Upper lobe of left lung (tissue), 6 donors: ENCODE measurements around the gene DDA1. TPM values are rescaled to one million over a fixed set of nuclear protein-coding genes. Genes with fewer than 3 reads are reported as not detected.

ENCODE experiments used
- ATAC-seq, 2 donors: fragments of 200-7000 bp; cut with Tn5 transposase; one replicate each; pipeline ENCODE4 v1.9.1; 2022; ENCODE audit warnings: mild to moderate bottlenecking in 2 of 2, moderate library complexity in 2 of 2; ENCODE audit not compliant: low FRiP score in 2 of 2
- DNase-seq, 2 donors: peaks; one replicate each; pipeline ENCODE4 v3.0.0-alpha.2; 2019 to 2020
- H3K27ac ChIP-seq, 4 donors: fragments of 200-600 bp; sonication (generic); one replicate each; pipeline ENCODE4 v1.5.1; 2016 to 2019
- H3K27me3 ChIP-seq, 4 donors: fragments of 200-600 bp; sonication (generic); one replicate each; pipeline ENCODE4 v1.5.1; 2017 to 2019
- H3K36me3 ChIP-seq, 4 donors: fragments of 200-600 bp; sonication (generic); one replicate each; pipeline ENCODE4 v1.5.1; 2016 to 2019
- H3K4me1 ChIP-seq, 4 donors: fragments of 200-600 bp; sonication (generic); one replicate each; pipeline ENCODE4 v1.5.1; 2018 to 2019
- H3K4me3 ChIP-seq, 4 donors: fragments of 200-600 bp; sonication (generic); one replicate each; pipeline ENCODE4 v1.5.1; 2017 to 2019; ENCODE audit warnings: mild to moderate bottlenecking in 2 of 4, moderate library complexity in 1 of 4
- H3K9me3 ChIP-seq, 4 donors: fragments of 200-600 bp; sonication (generic); one replicate each; pipeline ENCODE4 v1.5.1; 2018 to 2019
- EP300 ChIP-seq, 4 donors: sonication (generic); formaldehyde crosslinking; IDR thresholded peaks; one replicate each; pipeline ENCODE4 v1.5.1; 2017; ENCODE audit warnings: antibody characterized with exemption in 4 of 4, control low read depth in 2 of 4
- POLR2A ChIP-seq, 4 donors: fragments of 450-650 bp; IDR thresholded peaks; one replicate each; pipeline ENCODE4 v1.5.1; 2016 to 2017; ENCODE audit warnings: antibody characterized with exemption in 4 of 4, mild to moderate bottlenecking in 2 of 4
- POLR2AphosphoS5 ChIP-seq, 2 donors: sonication (generic); formaldehyde crosslinking; IDR thresholded peaks; one replicate each; pipeline ENCODE4 v1.5.1; 2017; ENCODE audit warnings: antibody characterized with exemption in 2 of 2
- WGBS, 2 donors: methylation state at CpG; one replicate each; pipeline ENCODE4 v1.1.5; 2017 to 2018; 5-methylcytosine and 5-hydroxymethylcytosine counted together
- total RNA-seq, 6 donors: library from RNA; depleted of rRNA in 4 of 6; stranded (reverse); fragments of >200 nt in 4 of 6; gene quantifications; one replicate each; pipeline versions ENCODE4 v1.1.0 to v1.2.1, GENCODE V29; 2016 to 2021
- TF ChIP-seq, protein P1 (sequence below), 6 experiments: fragments of 450-650 bp in 4 of 6; fragments of 200-600 bp in 2 of 6; sonication (generic) in 2 of 6; IDR thresholded peaks; one replicate each; pipeline ENCODE4 v1.5.1; 2016 to 2019; ENCODE audit warnings: antibody characterized with exemption in 6 of 6
- donor health status: DM: no; HTN: no; CAD: no; lungs with moderate emphysema.
- donor health status: DM: no; HTN: yes; CAD: no; lungs with severe emphysema.

Gene DDA1
- total RNA-seq, 6 donors from 2014 or later = 11.5 to 42.8 (median 28.4) TPM

GRCh38 chr19:17340871-17341357 lies 31.6 kb downstream of the DDA1 start:
- WGBS, 2 donors = 78 to 87% methylated on average over 10 to 13 of the region's 17 CpGs
- Histone ChIP-seq H3K27me3 (no peaks in the 10 kb centered on the region), H3K9me3 (no peaks in the 10 kb centered on the region), H3K4me1 (peaks cover 12 to 20% (median 13%) of the 10 kb centered on the region in 4 donors), H3K27ac (no peak overlapping the region), H3K4me3 (no peak overlapping the region), H3K36me3 (peaks cover 0 to 10% (median 4%) of the 10 kb centered on the region in 4 donors)
- DNase-seq (peak in 1 of 2 donors; percentile 60), ATAC-seq (no peak)
- TF ChIP-seq, protein P1, sequence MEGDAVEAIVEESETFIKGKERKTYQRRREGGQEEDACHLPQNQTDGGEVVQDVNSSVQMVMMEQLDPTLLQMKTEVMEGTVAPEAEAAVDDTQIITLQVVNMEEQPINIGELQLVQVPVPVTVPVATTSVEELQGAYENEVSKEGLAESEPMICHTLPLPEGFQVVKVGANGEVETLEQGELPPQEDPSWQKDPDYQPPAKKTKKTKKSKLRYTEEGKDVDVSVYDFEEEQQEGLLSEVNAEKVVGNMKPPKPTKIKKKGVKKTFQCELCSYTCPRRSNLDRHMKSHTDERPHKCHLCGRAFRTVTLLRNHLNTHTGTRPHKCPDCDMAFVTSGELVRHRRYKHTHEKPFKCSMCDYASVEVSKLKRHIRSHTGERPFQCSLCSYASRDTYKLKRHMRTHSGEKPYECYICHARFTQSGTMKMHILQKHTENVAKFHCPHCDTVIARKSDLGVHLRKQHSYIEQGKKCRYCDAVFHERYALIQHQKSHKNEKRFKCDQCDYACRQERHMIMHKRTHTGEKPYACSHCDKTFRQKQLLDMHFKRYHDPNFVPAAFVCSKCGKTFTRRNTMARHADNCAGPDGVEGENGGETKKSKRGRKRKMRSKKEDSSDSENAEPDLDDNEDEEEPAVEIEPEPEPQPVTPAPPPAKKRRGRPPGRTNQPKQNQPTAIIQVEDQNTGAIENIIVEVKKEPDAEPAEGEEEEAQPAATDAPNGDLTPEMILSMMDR (IDR thresholded peaks at IDR 0.05) = no peak

DNA sequence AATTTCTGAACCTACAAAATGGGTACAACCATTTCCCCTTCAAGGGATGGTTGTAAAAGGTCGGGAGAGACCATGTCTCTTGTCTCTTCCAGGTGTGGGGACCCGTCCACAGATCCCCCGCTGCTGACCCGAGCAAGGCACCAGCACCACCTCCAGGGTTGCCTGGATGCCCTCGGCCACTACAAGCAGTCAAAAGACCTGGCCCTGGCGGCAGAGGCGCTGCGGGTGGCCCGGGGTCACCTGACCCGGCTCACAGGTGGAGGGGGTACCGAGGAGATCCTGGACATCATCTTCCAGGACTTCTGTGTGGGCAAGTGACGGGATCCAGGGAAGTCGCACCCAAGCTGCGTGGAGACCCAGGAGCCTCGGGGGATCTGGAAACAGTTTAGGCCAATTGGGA lies 32.0 kb downstream of the DDA1 start:
- 94 to 96% methylated on average over 14 to 15 of the region's 15 CpGs for WGBS, 2 donors
- H3K36me3 ChIP-seq = peaks cover 0 to 10% (median 4%) of the 10 kb centered on the region in 4 donors
- TF ChIP-seq EP300 (IDR thresholded peaks at IDR 0.05) (no peak), POLR2A (IDR thresholded peaks at IDR 0.05) (no peak), POLR2AphosphoS5 (IDR thresholded peaks at IDR 0.05) (no peak)
- TF ChIP-seq, protein P1 (IDR thresholded peaks at IDR 0.05) = no peak
- H3K27me3 ChIP-seq = no peaks in the 10 kb centered on the region
- peak in 1 of 2 donors; percentile 64 for DNase-seq
- no peak overlapping the region for H3K4me3 ChIP-seq
- no peaks in the 10 kb centered on the region for H3K9me3 ChIP-seq
- H3K4me1 ChIP-seq = peaks cover 8 to 20% (median 18%) of the 10 kb centered on the region in 4 donors
- no peak overlapping the region for H3K27ac ChIP-seq
- ATAC-seq = no peak

DNA sequence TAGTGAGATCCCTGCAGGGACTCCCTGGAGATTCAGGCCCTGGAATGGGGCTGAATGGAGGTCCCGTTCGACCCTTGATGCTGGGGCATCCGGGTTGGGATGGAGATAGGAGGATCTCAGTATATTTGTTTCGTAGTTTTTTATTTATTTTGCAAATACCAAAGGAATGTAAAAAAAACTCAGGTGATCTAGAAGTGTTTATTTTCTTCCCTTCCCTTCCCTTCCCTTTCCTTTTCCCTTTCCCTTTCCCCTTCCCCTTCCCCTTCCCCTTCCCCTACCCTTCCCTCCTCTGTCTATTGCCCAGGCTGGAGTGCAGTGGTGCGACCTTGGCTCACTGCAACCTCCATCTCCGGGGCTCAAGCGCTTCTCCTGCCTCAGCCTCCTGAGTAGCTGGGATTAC lies 32.5 kb downstream of the DDA1 start:
- 83 to 85% methylated on average over 7 of the region's 7 CpGs for WGBS, 2 donors

GRCh38 chr19:17346109-17346671 lies 36.8 kb downstream of the DDA1 start:
- ATAC-seq = peak; percentile 90 to 91

More for the DNA sequence above, 32.5 kb downstream of the DDA1 start:
- peaks cover 0 to 10% (median 4%) of the 10 kb centered on the region in 4 donors for H3K36me3 ChIP-seq
- no peaks in the 10 kb centered on the region for H3K27me3 ChIP-seq
- no peak overlapping the region for H3K27ac ChIP-seq
- no peak for DNase-seq
- no peak for TF ChIP-seq POLR2AphosphoS5 (IDR thresholded peaks at IDR 0.05)
- ATAC-seq = no peak
- H3K9me3 ChIP-seq = no peaks in the 10 kb centered on the region
- H3K4me3 ChIP-seq = no peak overlapping the region
- peaks cover 11 to 22% (median 21%) of the 10 kb centered on the region in 4 donors for H3K4me1 ChIP-seq

GRCh38 chr19:17347361-17347760 lies 38.0 kb downstream of the DDA1 start:
- H3K36me3 ChIP-seq = no peaks in the 10 kb centered on the region
- H3K4me1 ChIP-seq = peaks cover 21 to 43% (median 29%) of the 10 kb centered on the region in 4 donors
- ATAC-seq (peak in 1 of 2 donors; percentile 3), DNase-seq (no peak)
- no peak overlapping the region for H3K4me3 ChIP-seq
- peak overlapping the region; percentile 12 to 55 (median 50) for H3K27ac ChIP-seq
- 0 to 15% methylated on average over 1 to 6 of the region's 6 CpGs for WGBS, 2 donors
- no peaks in the 10 kb centered on the region for H3K9me3 ChIP-seq
- TF ChIP-seq EP300 (IDR thresholded peaks at IDR 0.05) (peak in 1 of 4 donors; percentile 28), POLR2AphosphoS5 (IDR thresholded peaks at IDR 0.05) (peak; percentile 15 to 52)
- TF ChIP-seq, protein P1 (IDR thresholded peaks at IDR 0.05) = no peak
- no peaks in the 10 kb centered on the region for H3K27me3 ChIP-seq

More at GRCh38 chr19:17346109-17346671, 36.8 kb downstream of the DDA1 start:
- peak; percentile 77 to 96 for DNase-seq
- no peaks in the 10 kb centered on the region for H3K27me3 ChIP-seq
- WGBS, 2 donors = 18 to 20% methylated on average over 22 to 24 of the region's 24 CpGs
- peak overlapping the region in 1 of 4 donors; percentile 54 for H3K27ac ChIP-seq
- H3K36me3 ChIP-seq = peaks cover 0 to 7% (median 3%) of the 10 kb centered on the region in 4 donors
- H3K4me1 ChIP-seq = peaks cover 19 to 33% (median 25%) of the 10 kb centered on the region in 4 donors
- H3K9me3 ChIP-seq = no peaks in the 10 kb centered on the region
- TF ChIP-seq POLR2A (IDR thresholded peaks at IDR 0.05) (no peak), POLR2AphosphoS5 (IDR thresholded peaks at IDR 0.05) (no peak), EP300 (IDR thresholded peaks at IDR 0.05) (no peak)
- TF ChIP-seq, protein P1 (IDR thresholded peaks at IDR 0.05) = peak; percentile 93 to 96 (median 95)
- no peak overlapping the region for H3K4me3 ChIP-seq
